ENCODE results near the gene MYMX.
"Not testable (repeated sequence)": the region's sequence is repeated elsewhere in the genome, so short reads cannot be mapped to it uniquely, and the experiment has no call there.

The MYMX gene

DNA sequence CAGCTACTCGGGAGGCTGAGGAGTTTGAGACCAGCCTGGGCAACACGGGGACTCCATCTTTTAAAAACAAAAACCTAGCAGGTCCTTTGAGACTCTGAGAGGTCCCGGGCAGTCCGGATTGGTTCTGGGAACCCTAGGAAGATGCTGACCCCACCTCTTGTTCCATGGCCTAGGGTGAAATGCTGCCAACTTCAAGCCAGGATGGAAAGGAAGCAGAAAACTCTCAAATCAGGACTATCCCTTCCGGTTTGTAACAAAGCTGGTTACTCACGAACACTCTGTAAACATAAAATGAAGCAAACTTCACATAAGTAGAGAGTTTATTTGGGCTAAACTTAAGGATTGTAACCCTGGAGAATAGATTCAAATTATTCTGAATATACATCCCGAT is 30.1 kb upstream of the MYMX start:
- no peak for DNase-seq (ENCODE audit: low read depth in 3 of 3)

DNA sequence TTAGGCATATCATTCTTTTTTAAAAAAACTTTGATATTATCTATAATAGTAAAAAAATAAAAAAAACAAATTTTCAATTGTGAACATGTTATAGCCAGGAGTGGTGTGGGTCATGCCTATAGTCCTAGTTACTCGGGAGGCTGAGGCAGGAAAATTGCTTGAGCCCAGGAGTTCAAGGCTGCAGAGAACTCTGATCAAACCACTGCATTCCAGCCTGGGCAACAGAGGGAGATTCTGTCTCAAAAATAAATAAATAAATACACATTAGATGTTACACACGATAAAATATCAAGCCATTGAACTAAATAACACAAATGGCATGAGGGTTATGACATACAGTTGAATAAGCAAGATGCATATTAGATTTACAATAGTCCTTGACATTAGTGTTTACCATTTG is 27.9 kb upstream of the MYMX start:
- no peak for DNase-seq (ENCODE audit: low read depth in 3 of 3)

DNA sequence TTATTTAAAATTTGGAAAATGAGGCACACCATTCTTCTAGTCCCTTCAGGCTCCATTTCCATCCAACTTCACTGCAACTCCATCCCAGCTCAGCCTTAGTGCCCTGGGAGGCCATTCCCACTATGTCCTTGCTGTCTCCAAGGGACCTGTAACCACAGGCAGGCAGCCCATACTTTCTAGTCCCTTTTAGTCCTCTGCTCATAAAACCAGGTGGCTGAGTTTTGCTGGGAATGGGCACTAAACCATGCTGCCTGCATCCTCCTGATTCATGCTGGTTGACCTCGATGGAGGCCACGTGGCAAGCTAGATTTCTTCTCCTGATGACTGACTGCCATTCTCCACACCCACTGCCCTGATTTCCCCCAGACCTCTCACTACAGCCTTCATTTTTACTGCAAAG is 27.5 kb upstream of the MYMX start:
- DNase-seq (ENCODE audit: low read depth in 3 of 3) = no peak

DNA sequence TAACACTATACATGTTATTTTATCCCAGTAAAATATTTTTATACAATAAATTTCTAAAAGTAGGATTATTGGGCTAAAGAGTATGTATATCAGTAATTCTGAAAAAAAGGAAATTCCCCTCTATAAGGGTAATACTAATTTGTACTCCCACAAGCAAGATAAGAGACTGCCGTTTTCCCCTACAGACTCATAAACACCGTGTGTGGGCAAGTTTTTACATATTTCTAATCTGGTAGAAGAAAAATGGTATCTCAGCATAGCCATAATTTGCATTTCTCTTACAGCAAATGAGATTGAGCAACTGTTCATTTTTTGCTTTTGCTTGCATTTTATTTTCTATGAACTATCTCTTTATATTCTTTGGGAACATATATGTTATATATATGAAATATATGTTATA is 26.0 kb upstream of the MYMX start:
- no peak for DNase-seq (ENCODE audit: low read depth in 3 of 3)

DNA sequence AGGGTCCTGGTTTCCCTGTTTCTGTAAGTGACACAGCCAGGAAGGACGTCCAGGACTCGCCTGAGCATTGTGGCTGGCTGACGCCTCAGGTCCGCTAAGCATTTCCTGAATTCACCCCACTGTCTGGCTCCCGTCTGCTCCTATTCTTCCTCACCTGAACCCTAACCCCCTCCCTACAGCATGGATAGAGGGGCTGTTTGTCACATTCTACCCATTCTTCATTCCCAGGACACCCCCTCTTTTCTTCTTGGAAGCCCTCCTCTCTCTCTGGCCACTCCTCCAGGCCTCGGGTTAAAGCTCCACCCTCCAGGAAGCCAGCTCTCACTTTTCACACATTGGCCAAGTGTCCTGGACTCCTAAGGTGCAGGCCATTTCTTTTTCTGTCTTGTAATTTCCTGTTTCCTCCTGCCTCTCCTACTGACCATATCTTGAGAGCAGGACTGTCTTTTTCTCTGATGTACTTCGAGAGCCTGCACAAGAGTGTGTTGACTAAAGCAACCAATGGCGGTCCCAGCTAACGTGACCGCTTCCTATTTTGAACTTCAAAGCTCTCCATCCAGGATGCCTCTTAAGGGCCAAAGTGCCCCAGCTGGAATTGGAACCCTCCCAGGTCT is 24.2 kb upstream of the MYMX start:
- DNase-seq (ENCODE audit: low read depth in 3 of 3) = no peak

DNA sequence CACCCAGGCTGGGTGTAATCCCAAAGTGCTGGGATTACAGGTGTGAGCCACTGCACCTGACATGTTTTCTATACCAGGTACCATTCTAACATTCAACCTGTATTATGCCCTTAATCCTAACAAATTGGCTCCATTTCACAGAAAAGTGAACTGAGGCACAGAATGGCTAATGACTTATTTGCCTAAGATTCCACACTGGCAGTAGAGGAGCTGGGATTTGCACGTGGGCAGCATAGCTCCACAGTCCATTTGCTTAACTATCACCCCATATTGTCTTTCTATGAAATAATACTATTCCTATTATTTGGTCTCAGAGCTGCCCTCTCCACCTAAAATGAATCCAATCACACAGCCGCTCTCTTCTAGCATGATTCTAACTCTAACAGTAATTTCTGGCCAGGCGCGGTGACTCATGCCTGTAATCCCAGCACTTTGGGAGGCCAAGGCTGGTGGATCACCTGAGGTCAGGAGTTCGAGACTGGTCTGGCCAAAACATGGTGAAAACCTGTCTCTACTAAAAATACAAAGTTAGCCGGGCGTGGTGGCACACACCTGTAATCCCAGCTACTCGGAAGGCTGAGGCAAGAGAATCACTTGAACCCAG is 23.3 kb upstream of the MYMX start:
- DNase-seq (ENCODE audit: low read depth in 3 of 3) = no peak

DNA sequence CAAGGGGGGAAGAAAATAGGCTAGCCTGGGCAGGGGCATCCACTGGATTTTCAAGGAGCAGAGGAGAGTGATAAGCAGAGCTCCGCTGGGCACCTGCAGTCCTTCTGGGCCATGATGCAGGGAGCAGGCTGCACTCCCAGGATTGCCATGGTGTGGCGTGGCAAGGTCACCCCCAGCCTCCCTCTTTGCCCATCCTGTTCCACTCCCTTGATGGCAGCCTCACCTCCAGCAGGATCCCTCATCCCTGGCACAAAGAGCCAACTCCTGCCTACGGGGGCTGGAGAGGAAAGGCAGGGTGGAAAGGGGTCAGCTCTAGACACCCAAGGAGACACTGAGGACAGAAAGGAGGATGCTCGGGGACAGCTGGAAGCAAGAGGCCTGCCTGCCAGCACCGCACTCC is 22.4 kb upstream of the MYMX start:
- DNase-seq (ENCODE audit: low read depth in 3 of 3) = no peak

DNA sequence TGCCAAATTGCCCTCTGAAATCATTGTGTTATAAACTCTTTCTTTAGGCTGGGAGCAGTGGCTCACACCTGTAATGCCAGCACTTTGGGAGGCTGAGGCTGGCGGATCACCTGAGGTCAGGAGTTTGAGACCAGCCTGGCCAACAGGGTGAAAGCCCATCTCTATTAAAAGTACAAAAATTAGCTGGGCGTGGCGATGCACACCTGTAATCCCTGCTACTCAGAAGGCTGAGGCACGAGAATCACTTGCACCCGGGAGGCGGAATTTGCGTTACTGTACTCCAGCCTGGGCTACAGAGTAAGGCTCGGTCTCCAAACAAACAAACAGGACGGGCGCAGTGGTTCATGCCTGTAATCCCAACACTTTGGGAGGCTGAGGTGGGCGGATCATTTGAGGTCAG is 20.4 kb upstream of the MYMX start:
- DNase-seq (ENCODE audit: low read depth in 3 of 3) = not testable (repeated sequence)

DNA sequence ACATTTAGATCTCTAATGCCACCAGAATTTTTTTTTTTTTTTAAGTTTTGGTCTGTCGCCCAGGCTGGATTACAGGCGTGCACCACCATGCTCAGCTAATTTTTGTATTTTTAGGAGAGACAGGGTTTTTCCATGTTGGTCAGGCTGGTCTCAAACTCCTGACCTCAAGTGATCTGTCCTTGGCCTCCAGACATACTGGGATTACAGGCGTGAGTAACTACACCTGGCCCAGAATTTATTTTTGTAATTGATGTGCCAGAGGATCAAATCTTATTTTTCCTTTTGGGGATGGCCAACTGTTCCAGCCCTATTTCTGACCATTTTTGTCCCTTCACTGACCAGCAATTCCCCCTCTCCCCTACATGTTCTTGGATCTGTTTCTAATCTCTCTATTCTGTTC is 18.0 kb upstream of the MYMX start:
- no peak for DNase-seq (ENCODE audit: low read depth in 3 of 3)

DNA sequence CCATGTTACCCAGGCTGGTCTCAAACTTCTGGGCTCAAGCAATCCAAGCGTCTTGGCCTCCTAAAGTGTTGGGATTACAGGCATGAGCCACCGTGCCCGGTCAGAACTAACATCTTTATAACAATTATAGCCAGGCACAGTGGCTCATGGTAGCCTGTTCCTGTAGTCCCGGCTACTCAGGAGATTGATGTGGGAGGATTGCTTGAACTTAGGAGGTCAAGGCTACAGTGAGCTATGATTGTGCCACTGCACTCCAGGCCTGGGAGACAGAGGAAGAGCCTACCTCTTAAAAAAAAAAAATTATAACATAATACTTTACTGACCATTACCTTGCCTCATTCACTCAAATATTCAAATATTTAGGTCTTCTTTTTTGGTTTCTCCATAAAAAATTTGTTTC is 16.8 kb upstream of the MYMX start:
- DNase-seq (ENCODE audit: low read depth in 3 of 3) = no peak

DNA sequence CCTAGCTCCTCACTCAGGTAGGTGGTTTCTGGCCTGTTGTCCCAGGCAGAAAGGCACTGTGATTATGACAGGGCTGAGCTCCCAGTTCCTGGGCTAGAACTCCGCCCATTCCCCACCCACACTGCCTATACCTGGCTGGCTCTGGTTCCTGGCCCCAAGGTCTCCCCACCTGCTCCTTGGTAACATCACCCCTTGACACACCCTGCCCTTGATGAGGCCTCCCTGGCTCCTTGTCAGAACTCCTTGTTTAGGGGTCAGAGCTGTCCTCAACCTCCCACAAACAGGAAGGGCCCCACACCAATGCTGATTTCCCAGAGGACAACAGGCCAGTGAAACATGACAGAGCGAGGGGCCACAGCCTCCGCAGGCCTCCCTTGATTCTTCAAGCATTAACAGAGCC is 15.5 kb upstream of the MYMX start:
- DNase-seq (ENCODE audit: low read depth in 3 of 3) = no peak

DNA sequence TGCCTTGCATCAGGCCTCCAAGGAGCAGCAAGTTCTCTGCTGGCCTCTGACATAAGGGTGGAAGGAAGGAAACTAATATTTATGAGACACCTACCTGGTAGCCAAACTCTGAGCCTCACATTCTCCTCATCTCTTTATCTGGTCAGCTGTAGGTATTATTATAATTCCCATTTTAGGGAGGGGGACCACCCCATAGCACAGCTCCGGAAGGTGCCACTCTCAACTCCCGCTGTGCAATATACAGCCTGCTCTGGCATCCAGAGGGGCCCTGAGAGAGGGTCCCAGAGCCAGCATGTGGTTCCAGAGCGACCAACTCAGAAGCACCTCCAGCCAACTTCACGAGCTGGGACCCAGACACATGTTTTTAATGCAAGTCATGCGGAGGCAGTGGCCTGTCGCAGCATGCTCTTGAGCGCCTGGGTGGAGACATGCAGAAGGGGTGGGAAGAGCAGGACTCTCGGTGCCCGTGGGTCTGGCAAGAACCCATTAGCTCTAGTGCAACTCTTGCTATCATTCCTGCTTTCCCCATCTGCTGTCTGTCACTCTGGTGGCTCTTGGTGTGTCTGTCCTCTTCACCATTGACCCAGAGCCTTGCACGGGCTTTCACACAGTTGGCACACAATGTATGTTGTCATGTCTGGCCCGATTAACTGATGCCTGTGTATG is 15.0 kb upstream of the MYMX start:
- no peak for DNase-seq (ENCODE audit: low read depth in 3 of 3)

DNA sequence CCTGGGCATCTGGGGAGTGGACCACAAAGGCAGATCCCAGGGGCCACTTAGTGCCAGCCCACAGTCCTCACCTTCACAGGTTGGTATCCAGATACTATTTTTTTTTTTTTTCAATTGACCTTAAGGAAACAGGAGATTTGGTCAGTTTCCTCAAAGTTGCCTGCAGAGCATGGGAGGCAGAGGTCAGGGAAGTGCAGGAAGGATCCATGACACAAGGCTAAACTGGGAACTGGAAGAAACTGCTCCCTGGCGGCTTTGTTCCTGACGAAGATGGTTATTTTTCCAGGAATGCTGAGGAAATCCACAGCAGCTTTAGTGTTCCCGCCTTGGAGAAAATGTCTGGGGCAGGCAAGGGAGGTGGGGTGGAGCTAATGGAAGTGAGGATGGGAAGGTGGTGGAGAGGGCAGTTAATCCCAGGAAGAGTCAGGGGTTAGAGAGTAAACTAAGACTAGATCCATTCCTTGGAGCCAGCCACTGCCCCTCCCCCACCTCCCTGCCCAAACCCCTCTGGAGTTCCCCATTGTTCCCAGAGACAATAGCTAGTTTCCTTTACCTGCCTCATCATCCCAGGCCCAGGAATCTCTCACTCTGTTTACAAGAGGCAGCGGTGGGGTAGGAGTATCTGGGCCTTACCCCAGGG is 14.3 kb upstream of the MYMX start:
- no peak for DNase-seq (ENCODE audit: low read depth in 3 of 3)

DNA sequence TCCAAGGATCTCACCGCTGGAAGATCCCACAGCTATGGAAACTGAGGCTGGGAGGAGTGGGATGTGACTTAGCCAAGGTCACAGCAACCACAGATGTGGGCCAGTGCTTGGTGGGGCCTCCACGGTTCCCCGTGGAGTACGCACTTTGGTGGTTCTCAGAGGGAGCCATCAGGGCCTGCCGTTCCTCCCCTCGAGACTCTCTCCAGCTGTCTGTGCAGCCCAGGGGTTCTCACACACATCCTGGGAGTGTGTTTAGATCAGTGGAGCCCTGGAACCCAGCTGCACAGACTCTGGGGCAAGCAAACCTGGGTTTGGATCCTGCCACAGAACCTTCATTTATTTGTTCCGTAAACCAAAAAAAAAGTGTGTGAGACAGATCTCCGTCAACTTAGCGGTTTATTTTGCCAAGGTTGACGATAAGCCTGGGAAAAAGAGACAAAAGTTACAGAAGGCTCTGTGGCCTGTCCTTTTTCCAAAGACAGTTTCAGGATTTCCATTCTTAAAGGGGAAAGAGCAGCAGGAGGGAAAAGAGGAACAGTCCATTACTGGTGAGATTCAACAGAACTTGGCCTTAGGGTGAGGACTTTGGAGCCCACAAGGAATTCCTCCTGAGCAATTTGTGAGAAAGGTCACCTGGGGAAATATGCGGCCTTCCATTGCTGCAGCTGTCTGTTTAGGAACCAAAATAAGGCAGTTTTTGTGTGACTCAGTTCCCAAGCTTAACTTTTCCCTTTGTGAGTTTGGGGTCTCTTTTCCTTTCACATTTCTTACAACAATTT is 13.6 kb upstream of the MYMX start:
- no peak for DNase-seq (ENCODE audit: low read depth in 3 of 3)

DNA sequence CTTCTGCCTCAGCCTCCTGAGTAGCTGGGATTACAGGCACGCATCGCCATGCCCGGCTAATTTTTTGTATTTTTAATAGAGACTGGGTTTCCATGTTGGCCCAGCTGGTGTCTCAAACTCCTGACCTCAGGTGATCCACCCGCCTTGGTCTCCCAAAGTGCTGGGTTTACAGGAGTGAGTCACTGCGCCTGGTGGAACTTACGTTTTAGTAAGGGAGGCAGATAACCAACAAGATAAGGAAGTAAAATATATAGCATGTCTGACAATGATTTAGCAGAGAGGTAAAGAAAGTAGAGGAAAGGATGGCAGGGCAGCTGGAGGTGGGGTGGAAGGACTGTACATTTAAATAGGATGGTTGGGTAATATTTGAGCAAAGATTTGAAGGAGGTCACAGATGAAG is 12.8 kb upstream of the MYMX start:
- DNase-seq (ENCODE audit: low read depth in 3 of 3) = no peak

DNA sequence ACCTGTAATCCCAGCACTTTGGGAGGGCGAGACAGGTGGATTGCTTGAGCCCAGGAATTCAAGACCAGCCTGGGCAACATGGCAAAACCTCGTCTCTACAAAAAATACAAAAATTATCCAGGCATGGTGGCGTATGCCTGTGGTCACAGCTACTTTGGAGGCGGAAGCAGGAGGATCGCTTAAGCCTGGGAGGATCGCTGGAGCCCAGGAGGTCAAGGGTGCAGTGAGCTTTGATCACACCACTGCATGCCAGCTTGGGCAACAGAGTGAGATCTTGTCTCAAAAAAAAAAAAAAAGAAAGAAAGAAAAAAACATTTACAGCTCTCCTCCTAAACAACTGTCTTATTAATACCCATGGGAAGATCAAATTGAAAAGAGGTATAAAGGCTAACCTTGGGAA is 8.8 kb upstream of the MYMX start:
- no peak for DNase-seq (ENCODE audit: low read depth in 3 of 3)

DNA sequence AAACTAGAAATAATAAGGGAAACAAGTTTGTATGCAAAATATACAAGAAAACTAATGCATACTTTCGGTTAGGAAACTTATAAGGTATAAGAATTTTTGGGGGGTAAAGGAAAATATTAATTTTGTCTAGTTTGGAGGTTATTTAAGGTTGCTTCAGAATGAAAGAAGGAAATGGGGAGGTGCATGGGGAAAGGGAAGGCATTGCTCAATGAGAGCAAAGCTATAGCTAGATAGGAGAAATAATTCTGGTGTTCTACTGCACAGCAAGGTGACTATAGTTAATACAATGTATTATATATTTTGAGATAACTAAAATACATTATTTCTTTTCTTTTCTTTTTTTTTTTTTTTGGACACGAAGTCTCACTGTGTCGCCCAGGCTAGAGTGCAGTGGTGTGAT is 5.4 kb upstream of the MYMX start:
- DNase-seq (ENCODE audit: low read depth in 3 of 3) = no peak

DNA sequence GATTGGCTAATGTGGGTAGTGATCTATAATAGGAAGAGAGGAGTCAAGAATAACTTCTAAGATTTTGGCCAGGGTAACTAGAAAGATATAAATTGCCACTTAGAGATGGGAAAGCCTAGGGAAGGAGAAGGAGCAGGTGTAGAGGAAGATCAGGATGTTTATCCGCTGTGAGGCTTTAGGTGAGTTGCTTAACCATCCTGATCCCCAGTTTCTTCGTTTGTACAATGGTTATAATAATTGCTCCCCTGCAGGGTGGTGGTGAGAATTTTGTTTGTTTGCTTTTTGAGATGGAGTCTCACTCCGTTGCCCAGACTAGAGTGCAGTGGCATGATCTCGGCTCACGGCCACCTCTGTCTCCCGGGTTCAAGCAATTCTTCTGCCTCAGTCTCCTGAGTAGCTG is 2.4 kb upstream of the MYMX start:
- no peak for DNase-seq (ENCODE audit: low read depth in 3 of 3)

DNA sequence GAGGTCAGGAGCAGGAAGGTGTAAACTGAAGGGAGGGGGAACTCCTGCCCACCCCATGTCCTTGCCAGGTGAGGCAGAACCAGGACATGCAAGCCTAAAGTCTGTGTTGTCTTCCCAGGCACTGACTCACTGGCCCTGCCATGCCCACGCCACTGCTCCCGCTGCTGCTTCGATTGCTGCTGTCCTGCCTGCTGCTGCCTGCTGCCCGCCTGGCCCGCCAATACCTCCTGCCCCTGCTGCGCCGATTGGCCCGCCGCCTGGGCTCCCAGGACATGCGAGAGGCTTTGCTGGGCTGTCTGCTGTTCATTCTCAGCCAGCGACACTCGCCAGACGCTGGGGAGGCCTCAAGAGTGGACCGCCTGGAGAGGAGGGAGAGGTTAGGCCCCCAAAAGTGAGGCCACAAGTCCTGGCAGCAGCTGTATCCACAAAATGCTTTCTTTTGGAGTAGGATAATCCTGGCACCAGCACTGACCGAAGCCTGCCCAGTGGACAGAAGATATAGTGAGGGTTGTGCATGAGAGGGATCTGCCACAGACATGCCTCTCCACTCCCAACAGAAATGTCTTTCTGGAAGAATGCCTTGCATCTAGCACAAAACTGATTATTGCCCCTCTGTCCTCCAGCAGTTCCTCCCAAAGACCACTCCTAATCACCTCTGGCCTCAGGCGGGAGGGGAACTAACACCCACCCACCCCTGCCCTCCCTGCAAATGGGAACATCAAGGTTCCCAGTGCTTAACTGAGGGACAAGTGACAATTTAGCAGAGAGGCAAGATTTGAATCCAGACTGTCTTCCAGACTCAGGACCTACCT is 812 bp downstream of the MYMX start:
- no peak for DNase-seq (ENCODE audit: low read depth in 3 of 3)

DNA sequence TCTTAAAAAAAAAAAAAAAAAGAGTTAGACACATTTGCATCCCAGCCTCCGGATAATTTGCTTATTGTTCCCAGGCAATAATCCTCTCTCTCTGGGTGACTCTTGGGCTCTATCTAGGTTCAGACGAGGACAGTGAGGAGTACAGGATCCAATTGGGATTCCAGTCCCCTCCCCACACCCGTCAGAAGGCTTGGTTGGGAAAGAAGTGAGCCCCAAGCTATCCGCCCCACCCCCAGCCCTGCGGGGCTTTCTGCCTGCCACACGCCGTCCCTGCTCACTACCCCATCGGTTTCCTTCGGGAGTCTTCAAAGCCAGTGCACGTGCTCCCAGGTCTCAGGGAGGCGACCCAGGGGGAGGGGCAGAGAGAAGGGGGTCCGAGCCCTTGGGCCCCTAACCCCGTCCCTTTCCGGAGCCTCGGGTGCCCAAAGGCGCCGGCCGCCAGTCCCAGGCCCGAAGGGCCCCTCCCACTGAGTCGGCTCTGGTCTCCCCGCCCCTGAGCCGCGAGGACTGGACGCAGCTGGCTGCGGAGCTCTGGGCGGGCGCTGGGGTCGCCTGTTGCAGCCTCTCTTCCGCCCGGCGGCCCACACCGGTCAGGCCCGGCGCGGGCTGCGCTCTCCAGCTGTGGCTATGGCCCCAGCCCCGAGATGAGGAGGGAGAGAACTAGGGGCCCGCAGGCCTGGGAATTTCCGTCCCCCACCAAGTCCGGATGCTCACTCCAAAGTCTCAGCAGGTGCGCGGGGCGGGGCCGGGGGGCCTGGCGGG is 2.5 kb downstream of the MYMX start:
- DNase-seq (ENCODE audit: low read depth in 3 of 3) = no peak
